ENCODE results near the gene CLEC4M.
"Not testable (repeated sequence)": the region's sequence is repeated elsewhere in the genome, so short reads cannot be mapped to it uniquely, and the experiment has no call there.

The CLEC4M gene

DNA sequence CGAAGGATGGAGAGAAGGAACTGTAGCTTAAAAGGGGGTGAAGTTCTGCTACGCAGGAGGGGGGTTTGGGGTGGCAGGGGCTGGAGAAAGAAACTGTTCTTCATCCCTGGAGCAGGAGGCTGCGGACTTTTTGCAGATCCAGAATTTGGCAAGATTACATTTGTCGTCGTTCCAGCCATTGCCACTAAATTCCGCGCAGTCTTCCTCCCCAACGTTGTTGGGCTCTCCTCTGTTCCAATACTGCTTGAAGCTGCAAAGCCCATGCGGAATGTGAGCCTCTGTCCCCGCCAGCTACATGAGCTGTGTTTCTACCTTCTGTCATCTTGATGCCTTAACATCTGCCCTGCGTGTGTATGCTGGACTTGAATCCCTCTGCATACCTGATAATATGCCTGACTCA lies 20.1 kb upstream of the CLEC4M start:
- DNase-seq = no peak

DNA sequence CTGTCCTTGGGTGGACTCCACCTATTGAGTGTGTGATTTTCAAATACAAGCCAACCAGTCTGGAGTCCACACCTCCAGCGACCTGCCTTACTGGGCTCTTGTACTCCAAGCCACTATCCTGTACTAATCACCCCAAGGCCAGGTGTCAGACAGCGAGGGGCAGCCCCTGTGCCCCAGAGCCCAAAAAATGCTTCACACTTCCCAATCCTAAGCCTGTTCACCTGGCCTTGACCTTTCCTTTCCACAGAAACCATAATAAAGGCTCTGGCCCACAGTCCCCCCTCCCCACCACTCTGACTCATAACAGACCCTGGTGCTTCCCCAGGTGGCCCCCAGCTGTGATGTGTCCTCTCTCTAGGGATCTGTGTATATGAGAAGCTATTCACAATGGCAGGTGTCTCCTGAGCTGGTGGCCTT lies 19.6 kb upstream of the CLEC4M start:
- DNase-seq = no peak

DNA sequence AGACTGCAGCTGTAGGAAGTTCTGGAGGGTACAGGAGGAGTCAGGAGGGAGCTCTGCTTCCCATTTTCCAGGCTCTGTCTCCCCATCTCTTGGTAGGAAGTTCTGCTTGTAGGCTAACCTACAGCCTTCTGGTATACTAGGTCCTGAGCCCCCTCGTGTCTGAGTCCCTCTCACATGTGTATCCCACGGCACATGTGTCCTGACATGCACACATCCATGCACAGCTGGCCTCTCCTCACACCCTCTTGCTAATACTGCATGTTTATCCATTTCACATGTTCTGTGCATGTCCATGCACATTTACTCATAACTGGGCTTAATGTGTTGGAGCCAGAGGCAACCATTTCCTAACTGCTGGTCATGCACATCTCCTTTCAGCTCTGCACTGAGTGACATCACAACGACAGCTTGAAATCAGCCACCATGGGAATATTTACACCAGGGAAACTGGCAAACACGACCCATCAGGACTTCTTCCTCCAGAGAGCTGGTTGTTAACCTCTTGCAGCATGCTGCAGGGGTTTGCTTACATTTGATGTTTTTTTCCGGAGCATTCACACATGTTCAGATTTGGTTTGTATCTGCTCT lies 18.8 kb upstream of the CLEC4M start:
- DNase-seq = no peak

DNA sequence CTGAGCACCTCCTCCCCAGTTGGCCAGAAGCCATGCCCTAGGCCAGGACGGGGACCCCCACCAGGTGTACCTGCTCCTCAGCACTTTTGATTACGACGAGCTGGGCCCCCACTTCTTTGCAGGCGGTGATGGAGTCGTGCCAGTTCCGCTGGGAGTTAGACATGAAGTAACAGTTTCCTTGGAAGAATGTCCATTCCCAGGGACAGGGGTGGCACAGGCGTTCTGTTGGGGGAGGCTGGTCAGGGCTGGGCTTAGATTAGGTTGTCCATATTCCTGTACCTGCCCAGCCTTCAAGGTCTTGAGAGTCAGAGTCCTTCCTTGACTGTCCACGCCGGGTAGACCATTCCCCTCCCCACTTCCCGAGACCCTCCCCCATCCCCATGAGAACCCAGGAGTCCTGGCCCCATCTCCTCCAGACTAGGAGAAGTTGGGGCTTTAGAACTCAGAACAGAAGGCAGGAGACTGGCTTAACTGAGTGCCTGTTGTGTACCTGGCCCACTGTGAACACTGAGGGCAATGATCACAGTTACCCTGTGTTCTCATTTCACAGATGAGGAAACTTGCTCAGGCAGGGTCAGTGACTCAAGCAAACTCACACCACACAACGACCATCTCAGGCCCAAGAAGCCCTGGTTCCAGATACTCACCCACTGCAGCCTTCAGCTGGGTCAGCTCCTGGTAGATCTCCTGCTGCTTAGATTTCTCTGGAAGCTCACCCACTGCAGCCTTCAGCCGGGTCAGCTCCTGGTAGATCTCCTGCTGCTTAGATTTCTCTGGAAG lies 18.0 kb upstream of the CLEC4M start:
- no peak for DNase-seq

DNA sequence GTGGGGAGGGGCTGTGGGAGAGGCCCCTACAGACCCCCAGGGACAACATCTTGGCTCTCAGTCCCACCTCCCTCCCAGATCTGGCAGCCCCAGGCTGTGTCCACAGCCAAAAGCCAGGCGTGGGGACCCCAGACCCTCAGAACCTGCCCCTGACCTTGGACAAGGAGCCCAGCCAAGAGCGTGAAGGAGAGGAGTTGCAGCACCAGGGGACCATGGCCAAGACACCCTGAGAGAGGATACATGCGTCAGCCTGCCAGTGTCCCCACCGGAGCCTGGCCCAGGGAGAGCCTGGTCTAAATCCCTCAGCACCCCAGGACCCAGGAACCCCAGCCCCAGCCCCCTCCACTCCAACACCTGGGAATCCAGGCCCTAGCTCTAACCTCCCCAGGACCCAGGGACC lies 16.7 kb upstream of the CLEC4M start:
- not testable (repeated sequence) for DNase-seq

DNA sequence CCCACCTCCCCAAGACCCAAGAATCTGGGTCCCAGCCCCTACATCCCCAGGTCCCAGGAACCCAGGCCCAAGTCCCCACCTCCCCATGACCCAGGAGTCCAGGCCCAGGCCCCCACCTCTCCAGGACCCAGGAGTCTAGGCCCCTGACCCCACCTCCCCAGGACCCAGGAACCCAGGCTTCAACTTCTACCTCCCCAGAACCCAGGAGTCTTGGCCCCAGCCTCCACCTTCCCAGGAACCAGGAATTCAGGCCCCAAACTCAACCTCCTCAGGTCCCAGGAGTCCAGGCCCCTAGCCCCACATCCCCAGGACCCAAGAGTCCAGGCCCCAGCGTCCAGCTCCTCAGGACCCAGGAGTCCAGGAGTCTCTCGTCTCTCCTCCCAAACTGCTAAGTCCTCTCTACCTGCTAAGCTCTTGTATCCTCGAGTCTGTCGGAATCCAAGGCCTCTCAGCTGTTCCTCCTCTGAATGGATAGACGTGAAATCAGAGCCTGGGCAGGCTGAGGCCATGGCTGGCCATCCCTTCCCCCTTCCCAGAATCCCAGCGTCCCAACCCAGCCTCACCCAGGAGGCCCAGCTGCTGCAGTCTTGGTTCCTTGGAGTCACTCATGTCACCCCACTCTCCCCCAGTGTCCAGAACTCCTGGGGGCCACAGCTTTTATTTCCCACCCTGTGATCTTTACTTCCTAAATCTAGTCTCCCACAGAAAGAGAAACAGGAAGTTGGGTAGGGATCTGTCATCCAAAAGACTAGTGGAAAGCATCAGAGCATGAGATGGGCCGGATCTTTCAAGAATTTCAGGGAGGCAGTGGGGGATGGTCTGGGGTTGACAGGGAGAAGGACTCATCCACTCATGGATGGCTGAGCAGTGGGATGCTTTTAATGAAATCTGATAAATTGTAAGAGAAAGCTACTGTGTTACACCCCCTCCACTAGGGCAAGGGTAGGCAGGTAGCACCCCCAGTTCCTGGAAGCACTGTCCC lies 15.8 kb upstream of the CLEC4M start, which contains the start of gene CD209:
CD209 (minus strand) TSS at position 632 of the 982 bp plus-strand sequence; CDS start at position 609, 23 bp downstream.
- DNase-seq = no peak

DNA sequence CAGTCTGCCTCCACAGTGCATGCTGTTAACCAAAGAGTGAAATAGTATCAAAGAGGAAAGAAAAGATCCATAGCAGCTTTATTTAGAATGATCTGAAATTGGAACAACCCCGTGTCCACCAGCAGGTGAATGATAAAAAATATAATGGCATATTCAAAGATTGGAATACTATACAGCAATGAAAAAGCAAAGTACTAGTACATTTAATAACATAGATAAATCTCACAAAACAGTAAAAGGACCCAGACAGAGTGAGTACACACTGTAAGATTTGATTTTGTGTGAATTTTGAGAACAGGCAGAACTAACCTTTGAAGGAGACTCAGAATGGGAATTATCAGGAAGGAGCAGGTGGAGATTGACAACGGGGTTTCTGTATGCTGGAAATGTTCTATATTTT lies 14.9 kb upstream of the CLEC4M start:
- no peak for DNase-seq

DNA sequence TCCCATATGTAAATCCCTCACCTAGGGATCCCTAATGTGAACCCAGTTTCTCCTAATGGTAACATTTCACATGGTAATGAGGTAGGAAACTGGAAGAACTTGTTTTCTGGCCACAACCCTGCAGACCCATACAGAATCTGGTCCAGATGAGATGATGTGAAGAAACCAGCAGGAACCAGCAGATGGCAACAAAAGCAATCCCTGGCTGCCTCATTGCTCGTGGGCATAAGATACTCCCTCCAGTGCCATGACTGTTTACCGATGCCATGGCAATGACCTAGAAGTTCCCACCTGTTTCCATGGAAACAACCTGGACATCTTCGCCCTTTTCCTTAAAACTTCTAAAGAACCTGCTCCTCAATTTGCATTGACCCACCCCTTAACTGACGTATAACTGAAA lies 14.3 kb upstream of the CLEC4M start:
- peak in 1 of 2 experiments; percentile 44 for DNase-seq

DNA sequence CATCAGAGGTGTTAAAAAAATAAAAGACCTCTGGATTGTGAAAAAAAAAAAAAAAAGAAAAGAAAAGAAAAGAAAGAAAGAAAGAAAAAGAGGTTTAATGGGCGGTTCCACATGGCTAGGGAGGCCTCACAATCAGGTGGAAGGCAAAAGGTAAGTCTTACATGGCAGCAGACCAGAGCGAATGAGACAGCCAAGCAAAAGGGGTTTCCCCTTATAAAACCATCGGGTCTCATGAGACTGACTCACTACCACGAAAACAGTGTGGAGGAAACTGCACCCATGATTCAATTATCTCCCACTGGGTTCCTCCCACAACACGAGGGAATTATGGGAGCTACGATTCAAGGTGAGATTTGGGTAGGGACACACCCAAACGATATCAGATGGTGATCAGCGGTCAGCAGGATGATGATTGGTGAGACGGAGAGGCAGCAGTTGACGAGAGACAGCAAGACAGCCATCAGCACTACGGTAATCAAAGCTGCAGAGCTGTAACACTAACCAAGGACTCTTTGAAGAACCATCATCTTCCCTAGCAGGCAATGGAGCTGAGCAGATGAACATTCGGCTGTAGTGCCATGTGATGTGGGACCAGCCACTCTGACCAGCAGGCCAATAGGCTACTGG lies 11.8 kb upstream of the CLEC4M start:
- no peak for DNase-seq

DNA sequence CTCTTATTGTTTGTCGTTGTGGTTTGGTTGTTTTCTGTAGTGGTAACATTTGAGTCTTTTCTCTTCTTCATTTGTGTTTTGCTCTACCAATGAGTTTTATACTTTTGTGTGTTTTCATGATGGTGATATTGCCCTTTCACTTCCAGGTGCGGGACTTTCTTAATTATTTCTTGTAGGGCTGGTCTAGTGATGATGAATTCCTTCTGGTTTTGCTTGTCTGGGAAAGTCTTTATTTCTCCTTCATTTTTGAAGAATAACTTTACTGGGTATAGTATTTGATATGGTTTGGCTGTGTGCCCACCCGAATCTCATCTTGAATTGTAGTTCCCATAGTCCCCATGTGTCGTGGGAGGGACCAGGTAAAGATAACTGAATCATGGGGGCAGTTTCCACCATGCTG lies 6.8 kb upstream of the CLEC4M start:
- no peak for DNase-seq

DNA sequence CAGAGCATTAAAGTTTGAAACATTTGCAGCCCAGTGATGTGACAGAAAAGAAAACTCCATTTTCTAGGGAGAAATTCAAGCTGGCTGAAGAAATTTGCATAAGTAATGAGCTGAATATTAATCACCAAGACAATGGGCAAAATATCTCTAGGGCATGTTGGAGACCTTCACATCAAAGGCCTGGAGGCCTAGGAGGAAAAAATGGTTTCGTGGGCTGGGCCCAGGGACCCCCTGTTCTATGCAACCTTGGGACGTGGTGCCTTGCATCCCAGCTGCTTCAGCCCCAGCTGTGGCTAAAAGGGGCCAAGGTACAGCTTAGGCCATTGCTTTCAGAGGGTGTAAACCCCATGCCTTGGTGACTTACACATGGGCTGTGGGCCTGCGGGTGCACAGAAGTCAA lies 5.7 kb upstream of the CLEC4M start:
- DNase-seq = no peak

DNA sequence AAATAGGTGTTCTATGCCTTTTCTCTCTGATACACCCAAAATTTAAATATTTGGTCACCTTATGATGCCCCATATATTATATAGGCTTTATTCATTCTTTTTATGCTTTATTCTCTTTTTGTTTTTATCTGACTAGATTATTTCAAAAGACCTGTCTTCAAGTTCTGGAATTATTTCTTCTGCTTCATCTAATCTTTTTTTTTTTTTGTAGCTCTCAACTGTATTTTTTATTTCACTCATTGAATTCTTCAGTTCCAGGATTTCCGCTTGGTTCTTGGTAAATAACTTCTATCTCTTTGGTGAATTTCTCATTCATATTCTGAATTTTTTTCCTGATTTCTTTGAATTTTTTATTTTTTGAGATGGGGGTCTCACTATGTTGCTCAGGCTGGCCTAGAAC lies 3.9 kb upstream of the CLEC4M start:
- DNase-seq = no peak

DNA sequence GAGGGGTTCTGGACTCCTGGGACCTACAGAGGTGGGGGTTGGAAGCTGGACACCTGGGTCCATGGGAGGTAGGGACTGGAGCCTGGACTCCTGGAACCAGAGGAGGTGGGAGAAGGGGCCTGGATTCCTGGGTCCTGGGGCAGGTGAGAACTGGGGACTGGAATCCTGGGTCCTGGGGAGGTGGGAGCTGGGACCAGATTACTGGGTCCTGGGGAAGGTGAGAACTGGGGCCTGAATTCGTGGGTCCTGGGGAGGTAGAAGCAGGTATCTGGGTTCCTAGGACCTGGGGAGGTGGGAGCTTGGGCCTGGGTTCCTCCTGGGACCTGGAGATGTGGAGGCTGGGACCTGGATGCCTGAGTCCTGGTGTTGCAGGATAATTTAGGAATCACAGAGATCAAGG lies 653 bp downstream of the CLEC4M start:
- DNase-seq = no peak

DNA sequence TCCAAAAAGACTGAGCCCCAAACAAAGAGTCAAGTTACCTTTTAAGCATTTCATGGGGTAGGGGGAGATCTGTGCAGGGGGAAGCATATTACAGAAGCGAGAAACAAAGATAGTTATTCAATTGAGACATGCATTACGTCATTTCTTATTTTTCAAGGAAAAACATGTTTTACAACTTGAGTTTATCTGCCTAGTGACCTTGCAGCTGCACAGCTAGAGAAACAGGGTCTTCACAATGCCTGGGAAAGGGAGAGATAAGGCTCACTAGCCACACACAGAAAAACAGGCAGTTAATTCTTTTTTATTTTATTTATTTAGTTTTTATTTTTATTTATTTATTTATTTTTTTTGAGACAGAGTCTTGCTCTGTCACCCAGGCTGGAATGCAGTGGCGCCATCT lies 1.1 kb downstream of the CLEC4M start:
- DNase-seq = not testable (repeated sequence)

DNA sequence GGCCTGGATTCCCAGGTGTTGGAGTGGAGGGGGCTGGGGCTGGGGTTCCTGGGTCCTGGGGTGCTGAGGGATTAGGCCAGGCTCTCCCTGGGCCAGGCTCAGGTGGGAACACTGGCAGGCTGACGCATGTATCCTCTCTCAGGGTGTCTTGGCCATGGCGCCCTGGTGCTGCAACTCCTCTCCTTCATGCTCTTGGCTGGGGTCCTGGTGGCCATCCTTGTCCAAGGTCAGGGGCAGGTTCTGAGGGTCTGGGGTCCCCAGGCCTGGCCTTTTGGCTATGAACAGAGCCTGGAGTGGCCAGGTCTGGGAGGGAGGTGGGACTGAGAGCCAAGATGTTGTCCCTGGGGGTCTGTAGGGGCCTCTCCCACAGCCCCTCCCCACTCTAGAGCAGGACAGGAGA lies 2.0 kb downstream of the CLEC4M start:
- not testable (repeated sequence) for DNase-seq

DNA sequence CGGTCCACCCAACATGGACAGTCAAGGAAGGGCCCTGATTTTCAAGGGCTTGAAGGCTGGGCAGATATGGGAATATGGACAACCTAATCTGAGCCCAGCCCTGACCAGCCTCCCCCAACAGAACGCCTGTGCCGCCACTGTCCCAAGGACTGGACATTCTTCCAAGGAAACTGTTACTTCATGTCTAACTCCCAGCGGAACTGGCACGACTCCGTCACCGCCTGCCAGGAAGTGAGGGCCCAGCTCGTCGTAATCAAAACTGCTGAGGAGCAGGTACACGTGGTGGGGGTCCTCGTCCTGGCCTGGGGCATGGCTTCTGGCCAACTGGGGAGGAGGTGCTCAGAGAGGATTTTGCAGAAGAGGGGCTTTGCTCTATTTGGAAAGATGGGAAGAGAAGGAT lies 3.5 kb downstream of the CLEC4M start:
- DNase-seq = no peak

DNA sequence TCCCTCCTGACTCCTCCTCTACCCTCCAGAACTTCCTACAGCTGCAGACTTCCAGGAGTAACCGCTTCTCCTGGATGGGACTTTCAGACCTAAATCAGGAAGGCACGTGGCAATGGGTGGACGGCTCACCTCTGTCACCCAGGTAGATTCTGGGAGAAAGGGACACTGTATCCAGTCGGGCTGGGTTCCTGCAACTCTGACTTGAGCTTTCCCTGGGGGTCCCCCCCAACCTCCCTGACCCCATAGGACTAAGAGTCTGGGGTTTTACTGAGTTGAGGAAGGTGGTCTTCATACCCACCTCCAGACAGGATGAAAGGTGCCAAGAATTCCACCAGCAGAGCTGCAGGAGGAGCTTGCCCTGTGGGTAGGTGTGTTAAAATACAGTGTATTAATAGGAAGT lies 4.4 kb downstream of the CLEC4M start:
- DNase-seq = no peak

DNA sequence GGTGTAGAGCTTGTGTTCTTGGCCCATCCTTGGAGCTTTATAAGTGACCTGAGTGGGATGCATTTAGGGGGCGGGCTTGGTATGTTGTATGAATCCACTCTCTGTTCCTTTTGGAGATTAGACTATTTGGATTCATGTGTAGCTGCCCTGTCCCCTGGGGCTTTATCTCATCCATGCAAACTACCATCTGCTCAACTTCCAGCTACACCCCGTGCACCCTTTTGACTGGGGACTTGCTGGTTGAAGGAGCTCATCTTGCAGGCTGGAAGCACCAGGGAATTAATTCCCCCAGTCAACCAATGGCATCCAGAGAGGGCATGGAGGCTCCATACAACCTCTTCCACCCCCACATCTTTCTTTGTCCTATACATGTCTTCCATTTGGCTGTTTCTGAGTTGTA lies 6.1 kb downstream of the CLEC4M start:
- DNase-seq = peak in 1 of 2 experiments; percentile 27

DNA sequence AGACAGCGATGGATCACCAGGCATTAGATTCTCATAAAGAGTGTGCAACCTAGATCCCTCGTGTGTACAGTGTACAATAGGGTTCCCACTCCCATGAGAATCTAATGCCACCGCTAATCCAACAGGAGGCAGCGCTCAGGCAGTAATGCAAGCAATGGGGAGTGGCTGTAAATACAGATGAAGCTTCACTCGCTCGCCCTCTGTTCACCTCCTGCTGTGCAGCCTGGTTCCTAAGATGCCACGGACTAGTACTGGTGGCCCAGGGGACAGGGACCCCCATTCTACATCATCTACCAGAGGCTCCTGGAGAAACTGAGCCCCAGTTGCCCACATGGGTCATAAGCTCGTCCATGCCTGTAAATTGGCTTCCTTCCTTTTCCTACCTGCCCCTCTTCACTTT lies 8.0 kb downstream of the CLEC4M start:
- DNase-seq = no peak

DNA sequence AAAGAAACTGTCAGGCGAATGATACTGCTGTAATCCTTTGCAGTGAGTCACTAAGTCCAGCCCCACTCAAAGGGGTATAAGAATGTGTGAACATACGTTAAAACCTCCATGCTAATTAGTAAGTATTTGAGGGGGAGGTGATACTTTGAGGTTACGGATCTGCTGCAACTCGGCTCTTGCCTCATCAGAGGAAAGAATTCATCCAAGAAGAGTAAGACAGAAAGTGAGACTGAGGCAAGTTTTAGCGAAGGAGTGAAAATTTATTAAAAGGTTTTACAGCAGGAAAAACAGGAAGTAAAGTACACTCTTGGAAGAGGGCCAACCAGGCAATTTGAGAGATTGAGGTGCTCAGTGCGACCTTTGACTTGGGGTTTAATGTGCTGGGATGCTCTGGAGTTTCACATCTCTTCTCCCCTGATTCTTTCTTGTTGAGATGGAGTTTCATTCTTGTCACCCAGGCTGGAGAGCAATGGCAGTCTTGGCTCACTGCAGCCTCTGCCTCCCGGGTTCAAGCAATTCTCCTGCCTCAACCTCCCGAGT lies 9.8 kb downstream of the CLEC4M start:
- DNase-seq = no peak

DNA sequence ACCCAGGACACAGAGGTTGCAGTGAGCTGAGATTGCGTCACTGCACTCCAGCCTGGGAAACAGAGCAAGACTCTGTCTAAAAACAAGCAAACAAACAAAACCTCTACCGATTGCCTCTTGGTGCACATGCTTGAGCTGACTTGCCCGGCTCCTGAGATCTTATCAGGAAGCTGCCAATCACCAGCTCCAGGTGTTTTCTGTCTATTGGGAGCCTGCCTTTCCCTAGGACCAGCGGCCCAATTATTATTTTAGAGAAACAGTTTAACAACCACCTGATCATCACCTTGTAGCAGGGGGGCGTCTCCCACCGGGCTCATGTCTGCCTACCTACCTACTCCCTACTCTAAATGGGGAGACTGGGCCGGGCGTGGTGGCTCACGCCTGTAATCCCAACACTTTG lies 10.8 kb downstream of the CLEC4M start:
- no peak for DNase-seq

DNA sequence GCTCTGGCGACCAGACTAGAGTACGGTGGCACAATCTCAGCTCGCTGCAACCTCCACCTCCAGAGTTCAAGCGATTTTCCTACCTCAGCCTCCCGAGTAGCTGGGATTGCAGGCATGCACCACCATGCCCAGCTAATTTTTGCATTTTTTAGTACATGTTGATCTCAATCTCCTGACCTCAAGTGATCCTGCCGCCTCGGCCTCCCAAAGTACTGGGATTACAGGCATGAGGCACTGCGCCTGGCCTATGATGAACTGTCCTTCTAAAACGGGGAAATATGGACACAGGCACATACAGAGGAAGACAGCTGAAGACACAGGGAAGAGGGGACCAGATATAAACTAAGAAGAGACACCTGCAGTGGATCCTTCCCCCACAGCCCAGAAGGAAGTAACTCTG lies 12.7 kb downstream of the CLEC4M start:
- no peak for DNase-seq

DNA sequence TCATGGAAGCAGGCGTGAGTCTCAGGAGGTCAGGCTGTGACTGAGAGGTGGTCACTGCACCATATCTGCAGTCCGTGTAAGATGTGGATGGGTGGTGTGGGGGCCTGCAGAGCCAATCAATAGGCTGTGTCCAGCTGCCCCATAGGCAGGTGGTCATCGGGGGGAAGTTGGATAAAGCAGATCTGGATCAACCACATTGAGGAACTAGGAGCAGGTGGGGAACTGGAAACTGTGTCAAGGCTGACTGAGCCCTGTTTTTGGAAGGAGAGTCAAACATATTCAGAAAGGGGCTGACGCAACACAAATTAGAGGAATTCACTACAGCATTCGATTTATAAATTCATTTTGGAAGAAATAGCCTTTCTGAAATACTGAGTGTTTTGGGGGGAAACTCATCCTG lies 15.0 kb downstream of the CLEC4M start:
- DNase-seq = no peak

Measured in NCI-H526 (cell line).